ENCODE results near the gene PPP2R3A.

DNA sequence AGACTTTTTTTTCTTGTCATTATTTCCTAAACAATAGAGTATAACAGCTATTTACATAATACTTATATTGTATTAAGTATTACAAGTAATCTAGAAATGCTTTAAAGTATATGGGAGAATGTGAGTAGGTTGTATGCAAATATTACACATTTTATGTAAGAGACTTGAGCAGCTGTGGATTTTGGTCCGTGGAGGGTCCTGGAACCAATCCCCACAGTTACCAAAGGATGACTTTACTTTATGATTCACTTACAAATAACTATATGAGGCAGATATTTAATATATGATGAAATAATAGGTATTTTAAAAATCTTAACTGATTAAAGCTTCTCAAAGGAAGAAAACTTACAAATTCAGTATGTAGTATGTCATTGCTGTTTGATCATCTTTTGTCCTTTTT, 56.3 kb downstream of the PPP2R3A start:
- TF ChIP-seq, protein P1, sequence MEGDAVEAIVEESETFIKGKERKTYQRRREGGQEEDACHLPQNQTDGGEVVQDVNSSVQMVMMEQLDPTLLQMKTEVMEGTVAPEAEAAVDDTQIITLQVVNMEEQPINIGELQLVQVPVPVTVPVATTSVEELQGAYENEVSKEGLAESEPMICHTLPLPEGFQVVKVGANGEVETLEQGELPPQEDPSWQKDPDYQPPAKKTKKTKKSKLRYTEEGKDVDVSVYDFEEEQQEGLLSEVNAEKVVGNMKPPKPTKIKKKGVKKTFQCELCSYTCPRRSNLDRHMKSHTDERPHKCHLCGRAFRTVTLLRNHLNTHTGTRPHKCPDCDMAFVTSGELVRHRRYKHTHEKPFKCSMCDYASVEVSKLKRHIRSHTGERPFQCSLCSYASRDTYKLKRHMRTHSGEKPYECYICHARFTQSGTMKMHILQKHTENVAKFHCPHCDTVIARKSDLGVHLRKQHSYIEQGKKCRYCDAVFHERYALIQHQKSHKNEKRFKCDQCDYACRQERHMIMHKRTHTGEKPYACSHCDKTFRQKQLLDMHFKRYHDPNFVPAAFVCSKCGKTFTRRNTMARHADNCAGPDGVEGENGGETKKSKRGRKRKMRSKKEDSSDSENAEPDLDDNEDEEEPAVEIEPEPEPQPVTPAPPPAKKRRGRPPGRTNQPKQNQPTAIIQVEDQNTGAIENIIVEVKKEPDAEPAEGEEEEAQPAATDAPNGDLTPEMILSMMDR (IDR thresholded peaks at IDR 0.05): no peak
- TF ChIP-seq EP300 (IDR thresholded peaks at IDR 0.05) (no peak), POLR2A (IDR thresholded peaks at IDR 0.05) (no peak)

All from ovary (tissue), 3 donors.